H1 (cell line): ENCODE measurements around the gene ACTR1B. TPM values are rescaled to one million over a fixed set of nuclear protein-coding genes. Genes with fewer than 3 reads are reported as not detected.

Experiments
- CTCF ChIA-PET: fragments of 300-600 bp; sonication (Branson Sonifier 250); formaldehyde crosslinking; loops from one replicate; lab custom pipeline; 2021; ENCODE audit not compliant: partially characterized antibody; lab: Charles Lee
- POLR2A ChIA-PET: fragments of 300-600 bp; sonication (Branson Sonifier 250); formaldehyde crosslinking; loops from one replicate; lab custom pipeline; 2021; ENCODE audit warnings: inconsistent platforms; ENCODE audit not compliant: partially characterized antibody; lab: Charles Lee
- DNase-seq, 2 experiments: peaks; one replicate each; pipeline versions ENCODE4 v3.0.0 to v3.0.0-alpha.2; 2010 to 2022; ENCODE audit warnings: low spot score in 2 of 2, low read depth in 1 of 2, mixed read lengths in 1 of 2
- FAIRE-seq: peaks from 2 replicates; lab custom pipeline; 2011; peaks lifted over from hg19 to GRCh38; lab: Jason Lieb, UNC
- H2AFZ ChIP-seq: 2 replicates; pipeline ENCODE4 v1.8.1; 2012; ENCODE audit warnings: low read length, inconsistent platforms
- H2AK5ac ChIP-seq: 2 replicates; pipeline ENCODE4 v1.6.1; 2013; ENCODE audit warnings: low read depth, low read length
- H2BK120ac ChIP-seq: replicated peaks from 2 replicates; pipeline ENCODE3; 2013; ENCODE audit warnings: low read depth, low read length, inconsistent platforms
- H2BK12ac ChIP-seq: 2 replicates; pipeline ENCODE4 v1.6.1; 2013; ENCODE audit warnings: low read depth, low read length
- H2BK15ac ChIP-seq: 2 replicates; pipeline ENCODE4 v1.6.1; 2013; ENCODE audit warnings: low read length
- H2BK20ac ChIP-seq: 2 replicates; pipeline ENCODE4 v1.6.1; 2013; ENCODE audit warnings: low read length
- H2BK5ac ChIP-seq: 2 replicates; pipeline ENCODE4 v1.6.1; 2013; ENCODE audit warnings: low read depth, low read length
- H3K14ac ChIP-seq: 2 replicates; pipeline ENCODE4 v1.6.1; 2013; ENCODE audit warnings: inconsistent platforms; ENCODE audit not compliant: insufficient read length
- H3K18ac ChIP-seq: 2 replicates; pipeline ENCODE4 v1.6.1; 2013; ENCODE audit warnings: low read length; ENCODE audit errors: extremely low read depth
- H3K23ac ChIP-seq: 2 replicates; pipeline ENCODE4 v1.6.1; 2013; ENCODE audit warnings: inconsistent platforms; ENCODE audit not compliant: insufficient read length
- H3K23me2 ChIP-seq: 2 replicates; pipeline ENCODE4 v1.6.1; 2013; ENCODE audit warnings: low read depth, low read length
- H3K27ac ChIP-seq: 2 replicates; pipeline ENCODE4 v1.6.1; 2011; ENCODE audit warnings: low read depth, low read length, inconsistent platforms
- H3K27me3 ChIP-seq, 4 experiments: replicated peaks in 1 of 4; 1 replicate in 1 of 4; 2 replicates in 3 of 4; pipeline versions ENCODE4 v1.6.1 to v1.8.1; 2011 to 2013; ENCODE audit warnings: low read length in 3 of 4, mild to moderate bottlenecking in 3 of 4, inconsistent platforms in 2 of 4, mixed read lengths in 2 of 4, moderate library complexity in 1 of 4; ENCODE audit not compliant: control insufficient read depth in 3 of 4, insufficient read depth in 3 of 4; ENCODE audit errors: extremely low read depth in 1 of 4
- H3K36me3 ChIP-seq, 4 experiments: 2 replicates each; pipeline versions ENCODE4 v1.6.1 to v1.8.1; 2011 to 2013; ENCODE audit warnings: mild to moderate bottlenecking in 4 of 4, low read length in 3 of 4, moderate library complexity in 2 of 4, control low read depth in 1 of 4, inconsistent platforms in 1 of 4; ENCODE audit not compliant: insufficient read depth in 4 of 4, control insufficient read depth in 2 of 4
- H3K4ac ChIP-seq: replicated peaks from 2 replicates; pipeline ENCODE3; 2013; ENCODE audit warnings: low read length, low read depth, mixed read lengths, inconsistent platforms; ENCODE audit not compliant: insufficient read length
- H3K4me1 ChIP-seq, 4 experiments: replicated peaks in 1 of 4; 1 replicate in 1 of 4; 2 replicates in 3 of 4; pipeline versions ENCODE4 v1.6.1 to v1.8.1; 2011 to 2013; ENCODE audit warnings: low read length in 3 of 4, inconsistent platforms in 2 of 4, mixed read lengths in 1 of 4; ENCODE audit not compliant: insufficient read depth in 4 of 4, control insufficient read depth in 3 of 4
- H3K4me2 ChIP-seq, 2 experiments: 2 replicates each; pipeline versions ENCODE4 v1.6.1 to v1.8.1; 2011 to 2013; ENCODE audit warnings: low read depth in 2 of 2, low read length in 2 of 2, control low read depth in 1 of 2, inconsistent platforms in 1 of 2, mild to moderate bottlenecking in 1 of 2; ENCODE audit not compliant: insufficient read depth in 1 of 2
- H3K4me3 ChIP-seq, 4 experiments: fragments of 200-600, 300-600 bp in 1 of 4; sonication (generic), shearing (Covaris generic), sonication (Bioruptor Twin) in 1 of 4; 2 replicates each; pipeline versions ENCODE4 v1.5.1 to v1.8.1; 2011 to 2016; ENCODE audit warnings: low read length in 4 of 4, low read depth in 3 of 4, control low read depth in 2 of 4, inconsistent platforms in 2 of 4, mild to moderate bottlenecking in 2 of 4, mixed read lengths in 1 of 4, moderate library complexity in 1 of 4; ENCODE audit not compliant: insufficient read depth in 2 of 4; ENCODE audit errors: extremely low read depth in 1 of 4
- H3K56ac ChIP-seq: replicated peaks from 2 replicates; pipeline ENCODE3; 2013; ENCODE audit warnings: low read depth, mild to moderate bottlenecking, mixed read lengths, low read length, inconsistent platforms; ENCODE audit not compliant: insufficient read length
- H3K79me1 ChIP-seq: 2 replicates; pipeline ENCODE4 v1.6.1; 2013; ENCODE audit warnings: low read depth, low read length, control low read depth
- H3K79me2 ChIP-seq, 2 experiments: 2 replicates each; pipeline versions ENCODE4 v1.6.1 to v1.8.1; 2012 to 2013; ENCODE audit warnings: low read length in 2 of 2, mild to moderate bottlenecking in 2 of 2, inconsistent platforms in 1 of 2; ENCODE audit not compliant: insufficient read depth in 2 of 2, control insufficient read depth in 1 of 2
- H3K9ac ChIP-seq, 4 experiments: replicated peaks in 1 of 4; 1 replicate in 1 of 4; 2 replicates in 3 of 4; pipeline versions ENCODE4 v1.6.1 to v1.8.1; 2011 to 2013; ENCODE audit warnings: low read depth in 3 of 4, low read length in 3 of 4, control low read depth in 2 of 4, mild to moderate bottlenecking in 2 of 4, moderate library complexity in 2 of 4, inconsistent platforms in 1 of 4; ENCODE audit errors: extremely low read depth in 1 of 4
- H3K9me3 ChIP-seq, 2 experiments: 2 replicates each; pipeline versions ENCODE4 v1.6.1 to v1.8.1; 2012 to 2013; ENCODE audit warnings: mild to moderate bottlenecking in 2 of 2, moderate library complexity in 2 of 2, control low read depth in 1 of 2, inconsistent platforms in 1 of 2, low read depth in 1 of 2, low read length in 1 of 2, mixed read lengths in 1 of 2; ENCODE audit not compliant: insufficient read depth in 2 of 2
- H4K20me1 ChIP-seq, 2 experiments: replicated peaks in 1 of 2; 2 replicates each; pipeline versions ENCODE3 to v1.8.1; 2011 to 2013; ENCODE audit warnings: inconsistent platforms in 2 of 2, low read length in 2 of 2, mild to moderate bottlenecking in 1 of 2; ENCODE audit not compliant: insufficient read depth in 2 of 2, control insufficient read depth in 1 of 2
- H4K5ac ChIP-seq: 2 replicates; pipeline ENCODE4 v1.6.1; 2013; ENCODE audit warnings: low read length, low read depth, mixed read lengths, inconsistent platforms; ENCODE audit not compliant: insufficient read length
- H4K8ac ChIP-seq: 2 replicates; pipeline ENCODE4 v1.8.0; 2013; ENCODE audit warnings: mild to moderate bottlenecking, moderate library complexity, low read length, inconsistent platforms; ENCODE audit not compliant: insufficient read depth; ENCODE audit errors: extremely low read depth
- H4K91ac ChIP-seq: replicated peaks from 2 replicates; pipeline ENCODE3; 2013; ENCODE audit warnings: low read length, mixed read lengths, inconsistent platforms; ENCODE audit not compliant: insufficient read length
- FOSL1 ChIP-seq: IDR thresholded peaks from 2 replicates; pipeline ENCODE4 v1.6.1; 2011; ENCODE audit warnings: mild to moderate bottlenecking, low read depth, low read length, moderate library complexity; ENCODE audit not compliant: insufficient read depth
- HDAC6 ChIP-seq: IDR thresholded peaks from one replicate; pipeline ENCODE4 v1.7.1; 2012; ENCODE audit warnings: low read depth, mild to moderate bottlenecking, inconsistent platforms, low read length, moderate library complexity
- JUND ChIP-seq: IDR thresholded peaks from 2 replicates; pipeline ENCODE4 v1.6.1; 2011; ENCODE audit warnings: mild to moderate bottlenecking, improper control_type of control experiment, low read length
- POLR2AphosphoS5 ChIP-seq: IDR thresholded peaks from 2 replicates; pipeline ENCODE4 v1.6.1; 2011; ENCODE audit warnings: low read depth, low read length
- POU5F1 ChIP-seq: IDR thresholded peaks from 2 replicates; pipeline ENCODE4 v1.6.1; 2011; ENCODE audit warnings: low read depth, mild to moderate bottlenecking, low read length, moderate library complexity
- SP1 ChIP-seq: IDR thresholded peaks from 2 replicates; pipeline ENCODE4 v1.6.1; 2011; ENCODE audit warnings: low read depth, low read length
- WGBS, 2 experiments: shearing (Covaris generic) in 1 of 2; methylation state at CpG; one replicate each; pipeline versions ENCODE4 v1.1.6 to v1.1.7; 2013 to 2015; ENCODE audit warnings: low lambda C conversion rate in 2 of 2, mixed read lengths in 2 of 2, inconsistent platforms in 1 of 2, low coverage in 1 of 2, missing lambda C conversion rate in 1 of 2; ENCODE audit not compliant: insufficient replicate concordance in 2 of 2, insufficient coverage in 1 of 2, insufficient read length in 1 of 2; ENCODE audit errors: extremely low coverage in 1 of 2, missing lambda C conversion rate in 1 of 2; 5-methylcytosine and 5-hydroxymethylcytosine counted together
- polyA plus RNA-seq, 7 experiments: library from polyadenylated mRNA; depleted of rRNA in 3 of 7; stranded (reverse) in 5 of 7; unstranded in 2 of 7; fragments of >200 nt in 5 of 7; fragments of 200-250 nt in 2 of 7; gene quantifications; 1 replicate in 5 of 7; 2 replicates in 1 of 7; 4 replicates in 1 of 7; pipeline versions ENCODE4 v1.2.1 to v1.2.3, GENCODE V29; 2011 to 2013; ENCODE audit warnings: missing spikeins in 2 of 7, mixed read lengths in 2 of 7
- total RNA-seq: library from RNA; stranded (reverse); fragmentation: NEBNext Ultra II Directional; extraction: Animal tissue kit (Norgen Biotek cat#: 25700); gene quantifications from 2 replicates; pipeline ENCODE4 v1.2.1, GENCODE V29; 2021
- TF ChIP-seq, protein P1 (sequence below): IDR thresholded peaks from 2 replicates; pipeline ENCODE4 v1.6.1; 2012; ENCODE audit warnings: inconsistent platforms

Gene ACTR1B
- total and polyA plus RNA-seq, 2 of the 8 experiments (the other 6 are each of a cell fraction or from before 2014, with no cell fraction given), result 40.7 to 56.0 TPM

DNA sequence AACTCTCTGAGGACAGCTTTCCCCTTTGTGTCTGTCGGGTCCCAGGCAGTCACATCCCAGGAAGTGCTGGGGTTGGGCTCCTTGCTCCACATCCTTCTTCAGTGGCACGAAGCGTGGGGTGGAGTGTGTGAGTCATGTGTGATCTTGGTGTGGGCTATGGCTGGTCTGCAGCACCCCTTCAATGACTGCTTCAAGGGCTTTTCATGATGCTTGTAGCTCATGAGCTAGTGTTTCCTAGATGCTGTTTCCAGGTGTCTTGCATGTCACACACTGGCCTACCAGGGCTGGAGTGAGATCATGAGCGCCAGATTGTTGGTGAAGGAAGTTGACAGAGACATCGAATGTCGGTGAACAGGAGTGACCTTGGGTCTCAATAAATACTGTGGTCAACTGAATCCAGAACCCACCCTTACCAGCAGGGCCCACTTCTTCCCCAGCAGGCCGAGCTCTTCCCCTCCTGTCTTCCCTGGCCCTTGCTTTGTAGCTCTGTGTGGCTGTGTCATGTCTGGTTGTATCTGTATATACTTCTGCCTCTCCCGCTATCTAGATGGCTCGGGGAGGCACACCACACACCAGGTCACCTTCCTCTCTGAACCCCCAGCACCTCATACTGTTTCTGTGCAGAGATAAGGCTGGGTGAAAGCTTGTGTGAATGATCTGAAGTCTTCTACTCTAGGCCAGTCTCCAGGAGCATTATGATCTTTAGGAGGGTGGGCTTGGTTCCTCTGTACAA lies 9.5 kb upstream of the ACTR1B start:
- Histone ChIP-seq H3K23ac (no peak overlapping the region), H3K4ac (no peak overlapping the region), H3K14ac (no peak overlapping the region), H3K79me1 (no peaks in the 10 kb centered on the region), H2BK15ac (no peak overlapping the region), H3K4me2 (no peak overlapping the region), H3K4me3 (no peak overlapping the region), H3K79me2 (no peaks in the 10 kb centered on the region), H3K27ac (no peak overlapping the region), H2BK12ac (no peak overlapping the region), H3K9me3 (no peaks in the 10 kb centered on the region), H4K20me1 (no peaks in the 10 kb centered on the region), H3K36me3 (no peaks in the 10 kb centered on the region), H4K91ac (no peak overlapping the region), H4K5ac (no peak overlapping the region), H3K27me3 (no peaks in the 10 kb centered on the region), H2BK120ac (no peak overlapping the region), H2BK20ac (no peak overlapping the region), H3K56ac (no peak overlapping the region), H2BK5ac (no peak overlapping the region), H3K23me2 (no peaks in the 10 kb centered on the region), H3K18ac (no peak overlapping the region), H2AFZ (no peak overlapping the region), H4K8ac (no peak overlapping the region), H2AK5ac (no peak overlapping the region), H3K4me1 (0 out of 7 replicates have a peak, but pooled peaks cover 0 to 3% (median under 1%) of the 10 kb centered on the region in 4 experiments), H3K9ac (no peak overlapping the region)
- 85% methylated on average over 9 of the region's 9 CpGs; no CpG with 5 or more reads in 1 of the 2 experiments for WGBS, 2 experiments
- POLR2A ChIA-PET, result interaction anchor here (0.8 to 1.4 kb wide), 2 partner anchors 9 to 22 kb away, joined by 3 to 8 read pairs; partner anchors contain the start of gene ACTR1B
- TF ChIP-seq POLR2AphosphoS5, result no peak
- TF ChIP-seq FOSL1, result no peak
- TF ChIP-seq JUND, result no peak
- TF ChIP-seq SP1, result no peak
- no peak for TF ChIP-seq POU5F1
- TF ChIP-seq, protein P1, sequence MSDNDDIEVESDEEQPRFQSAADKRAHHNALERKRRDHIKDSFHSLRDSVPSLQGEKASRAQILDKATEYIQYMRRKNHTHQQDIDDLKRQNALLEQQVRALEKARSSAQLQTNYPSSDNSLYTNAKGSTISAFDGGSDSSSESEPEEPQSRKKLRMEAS, result no peak
- TF ChIP-seq HDAC6, result no peak
- FAIRE-seq (no peak), DNase-seq (no peak)
- CTCF ChIA-PET, result interaction anchor here (1.0 to 2.3 kb wide), 6 partner anchors 9 to 668 kb away, joined by 3 to 16 read pairs (median 7); partner anchors contain the start of gene ACTR1B
